GM23338 (cell line): Measurements from ENCODE around the gene AKAP13. TPM values are rescaled to one million over a fixed set of nuclear protein-coding genes. Genes with fewer than 3 reads are reported as not detected.

Experiments
- ATAC-seq: fragments of 200-7000 bp; cut with Tn5 transposase; 3 replicates; pipeline ENCODE4 v1.9.1; 2020
- DNase-seq: peaks from one replicate; pipeline ENCODE4 v3.0.0-alpha.2; 2015; ENCODE audit warnings: low spot score
- H2AFZ ChIP-seq: fragments of 200-600 bp; sonication (generic); 2 replicates; pipeline ENCODE4 v1.8.0; 2016; ENCODE audit warnings: antibody characterized with exemption, mild to moderate bottlenecking, moderate library complexity
- H3F3A ChIP-seq: fragments of 200-600 bp; sonication (generic); replicated peaks from 2 replicates; pipeline ENCODE4 v1.8.0; 2017; ENCODE audit warnings: antibody characterized with exemption, mixed run types, low read depth
- H3K27ac ChIP-seq: fragments of 200-600 bp; sonication (generic); 2 replicates; pipeline ENCODE4 v1.6.1; 2016; ENCODE audit warnings: low read depth
- H3K27me3 ChIP-seq: fragments of 200-600 bp; sonication (generic); 2 replicates; pipeline ENCODE4 v1.8.0; 2016; ENCODE audit warnings: mild to moderate bottlenecking, mixed run types, moderate library complexity; ENCODE audit not compliant: insufficient read depth
- H3K36me3 ChIP-seq: fragments of 200-600 bp; sonication (generic); 2 replicates; pipeline ENCODE4 v1.8.0; 2016; ENCODE audit warnings: mild to moderate bottlenecking; ENCODE audit not compliant: insufficient read depth
- H3K4me1 ChIP-seq: fragments of 200-600 bp; sonication (generic); 2 replicates; pipeline ENCODE4 v1.8.0; 2016; ENCODE audit warnings: mild to moderate bottlenecking, moderate library complexity; ENCODE audit not compliant: insufficient read depth
- H3K4me2 ChIP-seq: fragments of 200-600 bp; sonication (generic); 2 replicates; pipeline ENCODE4 v1.7.1; 2017; ENCODE audit warnings: mixed run types
- H3K4me3 ChIP-seq: fragments of 200-600 bp; sonication (generic); 2 replicates; pipeline ENCODE4 v1.6.1; 2016; ENCODE audit warnings: mixed run types
- H3K79me2 ChIP-seq: fragments of 200-600 bp; sonication (generic); replicated peaks from 2 replicates; pipeline ENCODE4 v1.8.0; 2017; ENCODE audit warnings: mild to moderate bottlenecking; ENCODE audit not compliant: insufficient read depth
- H3K9me2 ChIP-seq: fragments of 200-600 bp; sonication (generic); 2 replicates; pipeline ENCODE4 v1.8.0; 2017; ENCODE audit not compliant: insufficient read depth
- H4K20me1 ChIP-seq: fragments of 200-600 bp; sonication (generic); replicated peaks from 2 replicates; pipeline ENCODE4 v1.8.0; 2017; ENCODE audit warnings: mild to moderate bottlenecking; ENCODE audit not compliant: insufficient read depth
- H3K27ac Mint-ChIP-seq: 2 replicates; pipeline ENCODE4 v1.8.0; 2020; ENCODE audit warnings: inconsistent platforms, mild to moderate bottlenecking, moderate library complexity, mixed read lengths
- H3K27me3 Mint-ChIP-seq: 3 replicates; pipeline ENCODE4 v1.8.0; 2022; ENCODE audit warnings: low read depth, mild to moderate bottlenecking, moderate library complexity, mixed read lengths, inconsistent platforms; ENCODE audit not compliant: insufficient read depth, poor library complexity
- H3K36me3 Mint-ChIP-seq: 3 replicates; pipeline ENCODE4 v1.8.0; 2021; ENCODE audit warnings: low read depth, mild to moderate bottlenecking, inconsistent platforms, moderate library complexity, mixed read lengths
- H3K4me1 Mint-ChIP-seq: 3 replicates; pipeline ENCODE4 v1.8.0; 2020; ENCODE audit warnings: mild to moderate bottlenecking, inconsistent platforms, mixed read lengths
- H3K4me3 Mint-ChIP-seq: 3 replicates; pipeline ENCODE4 v1.8.0; 2021; ENCODE audit warnings: moderate library complexity, mild to moderate bottlenecking, inconsistent platforms, mixed read lengths
- H3K9me3 Mint-ChIP-seq: 3 replicates; pipeline ENCODE4 v1.8.0; 2020; ENCODE audit warnings: moderate library complexity, mild to moderate bottlenecking, inconsistent platforms, mixed read lengths
- CREB1 ChIP-seq: fragments of 250-450 bp; sonication (Bioruptor Pico); IDR thresholded peaks from 2 replicates; pipeline ENCODE4 v1.5.0; 2020; ENCODE audit warnings: low read depth, mild to moderate bottlenecking, moderate library complexity
- JUNB ChIP-seq: IDR thresholded peaks from one replicate; pipeline ENCODE4 v1.6.1; 2016; ENCODE audit warnings: antibody characterized with exemption; ENCODE audit not compliant: unreplicated experiment
- POLR2AphosphoS5 ChIP-seq: IDR thresholded peaks from 2 replicates; pipeline ENCODE4 v1.6.1; 2016; ENCODE audit warnings: antibody characterized with exemption, low read depth
- ZNF114 ChIP-seq: fragments of 250-450 bp; sonication (Bioruptor Pico); IDR thresholded peaks from 2 replicates; pipeline ENCODE4 v1.5.0; 2020; ENCODE audit warnings: mild to moderate bottlenecking, moderate library complexity
- polyA plus RNA-seq: library from polyadenylated mRNA; unstranded; fragments of >200 nt; fragmentation: Nextera tagmentation; extraction: Ambion mirVana; gene quantifications from 2 replicates; pipeline ENCODE4 v1.2.1, GENCODE V29; 2016
- total RNA-seq: library from RNA; depleted of rRNA; stranded (reverse); fragments of >200 nt; shearing (Covaris generic); gene quantifications from 2 replicates; pipeline ENCODE4 v1.2.3, GENCODE V29; 2014
- TF ChIP-seq, protein P1 (sequence below): IDR thresholded peaks from one replicate; pipeline ENCODE4 v1.6.1; 2018; ENCODE audit warnings: antibody characterized with exemption; ENCODE audit not compliant: unreplicated experiment
- TF ChIP-seq, protein P2 (sequence below), 2 experiments: fragments of 200-600 bp in 1 of 2; sonication (generic) in 1 of 2; conservative IDR thresholded peaks; 2 replicates each; pipeline versions ENCODE4 v1.5.1 to v1.6.1; 2016 to 2017; ENCODE audit warnings: antibody characterized with exemption in 2 of 2, low read depth in 2 of 2, mild to moderate bottlenecking in 2 of 2, moderate library complexity in 1 of 2
- TF ChIP-seq, protein P3 (sequence below): fragments of 250-450 bp; sonication (Bioruptor Pico); IDR thresholded peaks from 2 replicates; pipeline ENCODE4 v1.5.0; 2020; ENCODE audit warnings: mild to moderate bottlenecking, moderate library complexity

AKAP13 gene
- total and polyA plus RNA-seq, 2 experiments from 2014 or later: 46.2 to 60.7 TPM

DNA sequence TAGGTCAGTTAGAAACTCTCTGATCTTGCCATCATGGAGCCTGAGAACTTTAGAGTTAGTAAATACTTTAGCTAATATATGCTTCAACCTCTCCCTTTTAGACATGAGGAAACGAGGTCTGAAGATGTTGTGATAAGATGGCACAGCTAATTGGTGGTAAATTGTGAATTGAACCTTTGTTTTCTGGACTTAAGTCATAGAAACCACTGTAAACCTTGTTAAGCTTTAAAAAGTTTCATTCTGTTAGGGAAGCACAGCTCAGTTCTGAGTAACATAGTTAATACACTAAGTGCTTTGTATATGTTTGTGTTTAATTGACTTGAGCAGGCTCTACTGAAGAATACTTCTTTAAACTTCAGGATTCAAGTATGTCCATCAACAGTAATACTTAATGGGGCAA is 108.6 kb downstream of the AKAP13 start (continued):
- TF ChIP-seq CREB1 (CRISPR knock-in tag) (no peak), ZNF114 (no peak), JUNB (no peak)
- TF ChIP-seq, protein P1, sequence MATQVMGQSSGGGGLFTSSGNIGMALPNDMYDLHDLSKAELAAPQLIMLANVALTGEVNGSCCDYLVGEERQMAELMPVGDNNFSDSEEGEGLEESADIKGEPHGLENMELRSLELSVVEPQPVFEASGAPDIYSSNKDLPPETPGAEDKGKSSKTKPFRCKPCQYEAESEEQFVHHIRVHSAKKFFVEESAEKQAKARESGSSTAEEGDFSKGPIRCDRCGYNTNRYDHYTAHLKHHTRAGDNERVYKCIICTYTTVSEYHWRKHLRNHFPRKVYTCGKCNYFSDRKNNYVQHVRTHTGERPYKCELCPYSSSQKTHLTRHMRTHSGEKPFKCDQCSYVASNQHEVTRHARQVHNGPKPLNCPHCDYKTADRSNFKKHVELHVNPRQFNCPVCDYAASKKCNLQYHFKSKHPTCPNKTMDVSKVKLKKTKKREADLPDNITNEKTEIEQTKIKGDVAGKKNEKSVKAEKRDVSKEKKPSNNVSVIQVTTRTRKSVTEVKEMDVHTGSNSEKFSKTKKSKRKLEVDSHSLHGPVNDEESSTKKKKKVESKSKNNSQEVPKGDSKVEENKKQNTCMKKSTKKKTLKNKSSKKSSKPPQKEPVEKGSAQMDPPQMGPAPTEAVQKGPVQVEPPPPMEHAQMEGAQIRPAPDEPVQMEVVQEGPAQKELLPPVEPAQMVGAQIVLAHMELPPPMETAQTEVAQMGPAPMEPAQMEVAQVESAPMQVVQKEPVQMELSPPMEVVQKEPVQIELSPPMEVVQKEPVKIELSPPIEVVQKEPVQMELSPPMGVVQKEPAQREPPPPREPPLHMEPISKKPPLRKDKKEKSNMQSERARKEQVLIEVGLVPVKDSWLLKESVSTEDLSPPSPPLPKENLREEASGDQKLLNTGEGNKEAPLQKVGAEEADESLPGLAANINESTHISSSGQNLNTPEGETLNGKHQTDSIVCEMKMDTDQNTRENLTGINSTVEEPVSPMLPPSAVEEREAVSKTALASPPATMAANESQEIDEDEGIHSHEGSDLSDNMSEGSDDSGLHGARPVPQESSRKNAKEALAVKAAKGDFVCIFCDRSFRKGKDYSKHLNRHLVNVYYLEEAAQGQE: no peak
- TF ChIP-seq, protein P2, sequence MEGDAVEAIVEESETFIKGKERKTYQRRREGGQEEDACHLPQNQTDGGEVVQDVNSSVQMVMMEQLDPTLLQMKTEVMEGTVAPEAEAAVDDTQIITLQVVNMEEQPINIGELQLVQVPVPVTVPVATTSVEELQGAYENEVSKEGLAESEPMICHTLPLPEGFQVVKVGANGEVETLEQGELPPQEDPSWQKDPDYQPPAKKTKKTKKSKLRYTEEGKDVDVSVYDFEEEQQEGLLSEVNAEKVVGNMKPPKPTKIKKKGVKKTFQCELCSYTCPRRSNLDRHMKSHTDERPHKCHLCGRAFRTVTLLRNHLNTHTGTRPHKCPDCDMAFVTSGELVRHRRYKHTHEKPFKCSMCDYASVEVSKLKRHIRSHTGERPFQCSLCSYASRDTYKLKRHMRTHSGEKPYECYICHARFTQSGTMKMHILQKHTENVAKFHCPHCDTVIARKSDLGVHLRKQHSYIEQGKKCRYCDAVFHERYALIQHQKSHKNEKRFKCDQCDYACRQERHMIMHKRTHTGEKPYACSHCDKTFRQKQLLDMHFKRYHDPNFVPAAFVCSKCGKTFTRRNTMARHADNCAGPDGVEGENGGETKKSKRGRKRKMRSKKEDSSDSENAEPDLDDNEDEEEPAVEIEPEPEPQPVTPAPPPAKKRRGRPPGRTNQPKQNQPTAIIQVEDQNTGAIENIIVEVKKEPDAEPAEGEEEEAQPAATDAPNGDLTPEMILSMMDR (conservative IDR thresholded peaks at IDR 0.05; ENCODE audit: low read depth in 2 of 2): no peak

DNA sequence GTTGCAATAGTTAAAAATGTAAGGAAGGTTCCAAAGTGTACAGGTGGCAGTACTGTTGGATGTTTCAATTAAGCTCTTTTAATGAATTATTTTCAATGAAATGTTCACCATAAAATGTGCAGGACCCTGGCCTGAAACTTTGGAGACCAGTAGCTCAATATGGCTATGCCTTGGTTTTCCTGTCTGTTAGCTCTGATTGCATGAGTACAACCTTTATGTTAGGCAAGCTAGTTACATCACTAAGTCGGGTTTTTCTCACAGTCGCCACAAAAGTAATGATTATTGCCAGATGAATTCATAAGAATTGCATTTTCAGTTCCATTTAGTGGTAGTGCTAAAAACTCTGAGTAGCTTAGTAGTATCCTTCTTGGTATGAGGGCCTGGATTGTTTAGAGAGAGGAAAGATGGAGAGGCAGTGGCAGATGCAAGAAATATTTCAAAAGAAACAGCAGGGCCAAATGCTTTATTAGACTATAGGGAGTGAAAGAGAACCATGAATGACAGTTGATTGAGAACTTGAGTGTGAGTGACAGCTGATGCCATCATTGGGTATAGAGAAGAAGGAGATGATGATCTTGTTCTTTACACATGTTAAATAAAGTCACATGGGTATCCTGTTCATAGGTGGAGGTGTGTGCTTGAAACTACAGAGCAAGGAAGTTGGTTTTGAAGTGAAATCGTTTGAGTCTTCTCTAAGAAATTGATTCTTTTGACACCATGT is 109.5 kb downstream of the AKAP13 start:
- no peaks in the 10 kb centered on the region for H3K9me2 ChIP-seq
- no peak overlapping the region for H2AFZ ChIP-seq
- DNase-seq (no peak), ATAC-seq (no peak)
- no peak overlapping the region for H3K4me2 ChIP-seq
- no peak overlapping the region for H3K27ac Mint-ChIP-seq
- peaks cover 11% of the 10 kb centered on the region for H4K20me1 ChIP-seq
- no peak overlapping the region for H3K4me3 ChIP-seq
- peaks cover 5% of the 10 kb centered on the region; the same call in 1 of the 2 replicates for H3K4me1 ChIP-seq
- H3K27me3 Mint-ChIP-seq: no peaks in the 10 kb centered on the region
- H3F3A ChIP-seq: no peaks in the 10 kb centered on the region
- H3K36me3 ChIP-seq: no peaks in the 10 kb centered on the region
- peaks cover 27% of the 10 kb centered on the region for H3K4me1 Mint-ChIP-seq
- peaks cover 62% of the 10 kb centered on the region for H3K79me2 ChIP-seq
- no peak overlapping the region for H3K27ac ChIP-seq
- H3K27me3 ChIP-seq: no peaks in the 10 kb centered on the region
- peaks cover 3% of the 10 kb centered on the region; the same call in 1 of the 3 replicates for H3K36me3 Mint-ChIP-seq
- no peak overlapping the region for H3K4me3 Mint-ChIP-seq
- H3K9me3 Mint-ChIP-seq: no peaks in the 10 kb centered on the region
- TF ChIP-seq, protein P3, sequence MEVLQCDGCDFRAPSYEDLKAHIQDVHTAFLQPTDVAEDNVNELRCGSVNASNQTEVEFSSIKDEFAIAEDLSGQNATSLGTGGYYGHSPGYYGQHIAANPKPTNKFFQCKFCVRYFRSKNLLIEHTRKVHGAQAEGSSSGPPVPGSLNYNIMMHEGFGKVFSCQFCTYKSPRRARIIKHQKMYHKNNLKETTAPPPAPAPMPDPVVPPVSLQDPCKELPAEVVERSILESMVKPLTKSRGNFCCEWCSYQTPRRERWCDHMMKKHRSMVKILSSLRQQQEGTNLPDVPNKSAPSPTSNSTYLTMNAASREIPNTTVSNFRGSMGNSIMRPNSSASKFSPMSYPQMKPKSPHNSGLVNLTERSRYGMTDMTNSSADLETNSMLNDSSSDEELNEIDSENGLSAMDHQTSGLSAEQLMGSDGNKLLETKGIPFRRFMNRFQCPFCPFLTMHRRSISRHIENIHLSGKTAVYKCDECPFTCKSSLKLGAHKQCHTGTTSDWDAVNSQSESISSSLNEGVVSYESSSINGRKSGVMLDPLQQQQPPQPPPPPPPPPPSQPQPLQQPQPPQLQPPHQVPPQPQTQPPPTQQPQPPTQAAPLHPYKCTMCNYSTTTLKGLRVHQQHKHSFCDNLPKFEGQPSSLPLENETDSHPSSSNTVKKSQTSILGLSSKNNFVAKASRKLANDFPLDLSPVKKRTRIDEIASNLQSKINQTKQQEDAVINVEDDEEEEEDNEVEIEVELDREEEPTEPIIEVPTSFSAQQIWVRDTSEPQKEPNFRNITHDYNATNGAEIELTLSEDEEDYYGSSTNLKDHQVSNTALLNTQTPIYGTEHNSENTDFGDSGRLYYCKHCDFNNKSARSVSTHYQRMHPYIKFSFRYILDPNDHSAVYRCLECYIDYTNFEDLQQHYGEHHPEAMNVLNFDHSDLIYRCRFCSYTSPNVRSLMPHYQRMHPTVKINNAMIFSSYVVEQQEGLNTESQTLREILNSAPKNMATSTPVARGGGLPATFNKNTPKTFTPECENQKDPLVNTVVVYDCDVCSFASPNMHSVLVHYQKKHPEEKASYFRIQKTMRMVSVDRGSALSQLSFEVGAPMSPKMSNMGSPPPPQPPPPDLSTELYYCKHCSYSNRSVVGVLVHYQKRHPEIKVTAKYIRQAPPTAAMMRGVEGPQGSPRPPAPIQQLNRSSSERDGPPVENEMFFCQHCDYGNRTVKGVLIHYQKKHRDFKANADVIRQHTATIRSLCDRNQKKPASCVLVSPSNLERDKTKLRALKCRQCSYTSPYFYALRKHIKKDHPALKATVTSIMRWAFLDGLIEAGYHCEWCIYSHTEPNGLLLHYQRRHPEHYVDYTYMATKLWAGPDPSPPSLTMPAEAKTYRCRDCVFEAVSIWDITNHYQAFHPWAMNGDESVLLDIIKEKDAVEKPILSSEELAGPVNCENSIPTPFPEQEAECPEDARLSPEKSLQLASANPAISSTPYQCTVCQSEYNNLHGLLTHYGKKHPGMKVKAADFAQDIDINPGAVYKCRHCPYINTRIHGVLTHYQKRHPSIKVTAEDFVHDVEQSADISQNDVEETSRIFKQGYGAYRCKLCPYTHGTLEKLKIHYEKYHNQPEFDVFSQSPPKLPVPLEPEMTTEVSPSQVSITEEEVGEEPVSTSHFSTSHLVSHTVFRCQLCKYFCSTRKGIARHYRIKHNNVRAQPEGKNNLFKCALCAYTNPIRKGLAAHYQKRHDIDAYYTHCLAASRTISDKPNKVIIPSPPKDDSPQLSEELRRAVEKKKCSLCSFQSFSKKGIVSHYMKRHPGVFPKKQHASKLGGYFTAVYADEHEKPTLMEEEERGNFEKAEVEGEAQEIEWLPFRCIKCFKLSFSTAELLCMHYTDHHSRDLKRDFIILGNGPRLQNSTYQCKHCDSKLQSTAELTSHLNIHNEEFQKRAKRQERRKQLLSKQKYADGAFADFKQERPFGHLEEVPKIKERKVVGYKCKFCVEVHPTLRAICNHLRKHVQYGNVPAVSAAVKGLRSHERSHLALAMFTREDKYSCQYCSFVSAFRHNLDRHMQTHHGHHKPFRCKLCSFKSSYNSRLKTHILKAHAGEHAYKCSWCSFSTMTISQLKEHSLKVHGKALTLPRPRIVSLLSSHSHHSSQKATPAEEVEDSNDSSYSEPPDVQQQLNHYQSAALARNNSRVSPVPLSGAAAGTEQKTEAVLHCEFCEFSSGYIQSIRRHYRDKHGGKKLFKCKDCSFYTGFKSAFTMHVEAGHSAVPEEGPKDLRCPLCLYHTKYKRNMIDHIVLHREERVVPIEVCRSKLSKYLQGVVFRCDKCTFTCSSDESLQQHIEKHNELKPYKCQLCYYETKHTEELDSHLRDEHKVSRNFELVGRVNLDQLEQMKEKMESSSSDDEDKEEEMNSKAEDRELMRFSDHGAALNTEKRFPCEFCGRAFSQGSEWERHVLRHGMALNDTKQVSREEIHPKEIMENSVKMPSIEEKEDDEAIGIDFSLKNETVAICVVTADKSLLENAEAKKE: no peak
- TF ChIP-seq POLR2AphosphoS5 (no peak), ZNF114 (no peak)
- TF ChIP-seq, protein P2 (conservative IDR thresholded peaks at IDR 0.05; ENCODE audit: low read depth in 2 of 2): no peak
